Mucosa of descending colon (tissue), 3 donors: ENCODE measurements around the gene LASP1NB.
A peak's percentile ranks its signal among the peaks of the same experiment; 100 is the strongest.

Experiments used
- ATAC-seq: fragments of 200-7000 bp; cut with Tn5 transposase; one replicate; pipeline ENCODE4 v1.9.1; 2020; ENCODE audit warnings: mild to moderate bottlenecking, moderate library complexity
- DNase-seq, 3 donors: peaks; one replicate each; pipeline ENCODE4 v3.0.0-alpha.2; 2020
- H3K36me3 ChIP-seq: fragments of 200-600 bp; one replicate; pipeline ENCODE4 v1.8.0; 2021; ENCODE audit warnings: low read depth, mild to moderate bottlenecking
- H3K4me1 ChIP-seq: fragments of 200-600 bp; one replicate; pipeline ENCODE4 v1.8.0; 2021; ENCODE audit warnings: low read depth, mild to moderate bottlenecking
- H3K4me3 ChIP-seq: fragments of 200-600 bp; one replicate; pipeline ENCODE4 v1.8.0; 2021; ENCODE audit warnings: mild to moderate bottlenecking
- H3K9me3 ChIP-seq: fragments of 200-600 bp; one replicate; pipeline ENCODE4 v1.8.0; 2021; ENCODE audit warnings: mild to moderate bottlenecking
- CTCF ChIP-seq: fragments of 200-600 bp; IDR thresholded peaks from one replicate; pipeline ENCODE4 v1.8.0; 2022; ENCODE audit warnings: antibody characterized with exemption, mild to moderate bottlenecking
- intact Hi-C, 2 donors: fragments of 100-400 bp; cut with DNase I in 1 of 2; cut with micrococcal nuclease in 1 of 2; formaldehyde crosslinking; loops; one replicate each; pipeline versions ENCODE4 v1.11.0 to v1.11.1; 2022; cut with DNase I, micrococcal nuclease
- donor health status: DM: no; HTN: no; CAD: no; lungs with moderate emphysema.
- donor health status: DM: no; HTN: no; CAD: no.
- donor health status: DM: no; HTN: yes; CAD: no.

Gene LASP1NB

GRCh38 chr17:38904892-38905291 is 20.5 kb upstream of the LASP1NB start:
- no peak for TF ChIP-seq CTCF
- Histone ChIP-seq H3K4me1 (peaks cover 6% of the 10 kb centered on the region), H3K9me3 (no peaks in the 10 kb centered on the region), H3K4me3 (no peak overlapping the region), H3K36me3 (no peaks in the 10 kb centered on the region)
- no peak for ATAC-seq
- no peak for DNase-seq
- intact Hi-C loops: no loop called here

GRCh38 chr17:38905375-38905774 is 20.0 kb upstream of the LASP1NB start:
- TF ChIP-seq CTCF: no peak
- Histone ChIP-seq H3K9me3 (no peaks in the 10 kb centered on the region), H3K4me1 (peaks cover 6% of the 10 kb centered on the region), H3K4me3 (no peak overlapping the region), H3K36me3 (no peaks in the 10 kb centered on the region)
- intact Hi-C loops: no loop called here
- DNase-seq (peak in 1 of 3 donors; percentile 13), ATAC-seq (no peak)

GRCh38 chr17:38906460-38907228 is 18.8 kb upstream of the LASP1NB start:
- no peaks in the 10 kb centered on the region for H3K36me3 ChIP-seq
- DNase-seq: peak in 1 of 3 donors; percentile 14
- H3K4me1 ChIP-seq: peaks cover 6% of the 10 kb centered on the region
- intact Hi-C loops: no loop called here
- H3K4me3 ChIP-seq: no peak overlapping the region
- TF ChIP-seq CTCF: no peak
- ATAC-seq: no peak
- H3K9me3 ChIP-seq: no peaks in the 10 kb centered on the region

GRCh38 chr17:38907930-38908675 is 17.3 kb upstream of the LASP1NB start:
- H3K4me1 ChIP-seq: peaks cover 6% of the 10 kb centered on the region
- H3K36me3 ChIP-seq: no peaks in the 10 kb centered on the region
- intact Hi-C loops: no loop called here
- no peak for TF ChIP-seq CTCF
- no peak overlapping the region for H3K4me3 ChIP-seq
- H3K9me3 ChIP-seq: no peaks in the 10 kb centered on the region
- ATAC-seq (no peak), DNase-seq (peak in 1 of 3 donors; percentile 13)

GRCh38 chr17:38908676-38909181 is 16.7 kb upstream of the LASP1NB start:
- peaks cover 6% of the 10 kb centered on the region for H3K4me1 ChIP-seq
- H3K4me3 ChIP-seq: no peak overlapping the region
- peak in 1 of 3 donors; percentile 23 for DNase-seq
- TF ChIP-seq CTCF: no peak
- no peaks in the 10 kb centered on the region for H3K9me3 ChIP-seq
- intact Hi-C loops: no loop called here
- no peaks in the 10 kb centered on the region for H3K36me3 ChIP-seq
- no peak for ATAC-seq
